GM18868 (cell line): ENCODE results near the gene BRSK1.

Experiments
- ATAC-seq: cut with Tn5 transposase; IDR thresholded peaks from one replicate; pipeline ENCODE4 v1.9.1; 2021; ENCODE audit warnings: mild to moderate bottlenecking, moderate library complexity; ENCODE audit not compliant: unreplicated experiment

Gene BRSK1

GRCh38 chr19:55272142-55272541, 11.7 kb upstream of the BRSK1 start:
- no peak for ATAC-seq

- no peak for ATAC-seq
These were observed 9.7 kb upstream of the BRSK1 start for GRCh38 chr19:55273978-55274707.

GRCh38 chr19:55275851-55276719, 7.7 kb upstream of the BRSK1 start:
- ATAC-seq, result peak; percentile 45

GRCh38 chr19:55276720-55277430, 6.9 kb upstream of the BRSK1 start:
- ATAC-seq, result no peak

GRCh38 chr19:55277494-55277893, 6.3 kb upstream of the BRSK1 start:
- no peak for ATAC-seq

- ATAC-seq, result no peak
These were observed 5.2 kb upstream of the BRSK1 start for GRCh38 chr19:55278391-55279135.

GRCh38 chr19:55279340-55279739, 4.5 kb upstream of the BRSK1 start:
- no peak for ATAC-seq

- peak; percentile 73 for ATAC-seq
These were observed 3.8 kb upstream of the BRSK1 start, which contains the start of gene HSPBP1 for GRCh38 chr19:55279770-55280643. Gene HSPBP1 (minus strand): TSS chr19:55280110. CDS start chr19:55279608, 502 bp downstream.

GRCh38 chr19:55284405-55285058, 735 bp downstream of the BRSK1 start:
- ATAC-seq, result no peak

- no peak for ATAC-seq
These were observed 1.6 kb downstream of the BRSK1 start for GRCh38 chr19:55285229-55285890.

GRCh38 chr19:55287361-55288079, 3.7 kb downstream of the BRSK1 start:
- ATAC-seq, result no peak

- no peak for ATAC-seq
These were observed 5.5 kb downstream of the BRSK1 start for GRCh38 chr19:55289117-55289796.

GRCh38 chr19:55297267-55297666, 13.5 kb downstream of the BRSK1 start:
- ATAC-seq, result no peak

GRCh38 chr19:55299991-55300390, 16.2 kb downstream of the BRSK1 start:
- no peak for ATAC-seq

- no peak for ATAC-seq
These were observed 17.2 kb downstream of the BRSK1 start for GRCh38 chr19:55300886-55301458.

- ATAC-seq, result peak; percentile 71
These were observed 17.9 kb downstream of the BRSK1 start for GRCh38 chr19:55301459-55302317.
